B cell (primary cell): ENCODE results near the gene NAXE. TPM values are rescaled to one million over a fixed set of nuclear protein-coding genes. Genes with fewer than 3 reads are reported as not detected.

Experiments
- ATAC-seq: fragments of 200-7000 bp; cut with Tn5 transposase; one replicate; pipeline ENCODE4 v1.10.0; 2021; ENCODE audit warnings: low read depth, mild to moderate bottlenecking, moderate number of reproducible peaks, moderate library complexity
- CTCF ChIA-PET: fragments of 350-600 bp; sonication (Branson Sonifier 250); formaldehyde crosslinking; loops from one replicate; lab custom pipeline; 2021; ENCODE audit warnings: antibody characterized with exemption, inconsistent platforms; lab: Charles Lee
- POLR2A ChIA-PET: fragments of 350-600 bp; sonication (Branson Sonifier 250); formaldehyde crosslinking; loops from one replicate; lab custom pipeline; 2021; ENCODE audit warnings: antibody characterized with exemption; lab: Charles Lee
- DNase-seq: peaks from one replicate; pipeline ENCODE4 v3.0.0; 2013
- H2AFZ ChIP-seq: 2 replicates; pipeline ENCODE4 v1.6.1; 2012; ENCODE audit warnings: mild to moderate bottlenecking, low read depth, low read length; ENCODE audit not compliant: insufficient read depth, poor library complexity, severe bottlenecking
- H3K27ac ChIP-seq, 2 donors: 1 replicate in 1 of 2; 2 replicates in 1 of 2; pipeline ENCODE4 v1.5.1; 2012 to 2013; ENCODE audit warnings: low read length in 2 of 2, mild to moderate bottlenecking in 2 of 2, moderate library complexity in 1 of 2
- H3K27me3 ChIP-seq, 4 experiments: fragments of 200-600 bp in 1 of 4; sonication (generic) in 1 of 4; replicated peaks in 1 of 4; 1 replicate in 2 of 4; 2 replicates in 2 of 4; pipeline versions ENCODE4 v1.6.1 to v1.7.0; 2013 to 2016; ENCODE audit warnings: low read length in 3 of 4, mild to moderate bottlenecking in 2 of 4, mixed read lengths in 1 of 4, moderate library complexity in 1 of 4; ENCODE audit not compliant: insufficient read depth in 4 of 4, control insufficient read depth in 3 of 4; ENCODE audit errors: control extremely low read depth in 1 of 4
- H3K36me3 ChIP-seq, 2 experiments: replicated peaks in 1 of 2; 1 replicate in 1 of 2; 2 replicates in 1 of 2; pipeline versions ENCODE4 v1.6.1 to v1.7.1; 2013; ENCODE audit warnings: low read length in 1 of 2; ENCODE audit not compliant: insufficient read depth in 2 of 2, control insufficient read depth in 1 of 2; ENCODE audit errors: control extremely low read depth in 1 of 2, extremely low read depth in 1 of 2
- H3K4me1 ChIP-seq, 2 donors: fragments of 200-600 bp in 1 of 2; sonication (generic) in 1 of 2; 1 replicate in 1 of 2; 2 replicates in 1 of 2; pipeline versions ENCODE4 v1.5.1 to v1.6.1; 2013 to 2017; ENCODE audit warnings: low read length in 2 of 2; ENCODE audit not compliant: control insufficient read depth in 2 of 2, insufficient read depth in 2 of 2
- H3K4me2 ChIP-seq: replicated peaks from 2 replicates; pipeline ENCODE3; 2012; ENCODE audit warnings: mild to moderate bottlenecking, low read depth, low read length; ENCODE audit not compliant: poor library complexity, severe bottlenecking
- H3K4me3 ChIP-seq, 5 experiments: fragments of 200-600 bp in 1 of 5; sonication (generic) in 1 of 5; 1 replicate in 3 of 5; 2 replicates in 2 of 5; pipeline versions ENCODE4 v1.5.1 to v1.7.0; 2011 to 2016; ENCODE audit warnings: low read length in 4 of 5, mild to moderate bottlenecking in 4 of 5, low read depth in 2 of 5, control low read depth in 1 of 5, moderate library complexity in 1 of 5; ENCODE audit not compliant: insufficient read depth in 1 of 5; ENCODE audit errors: control extremely low read depth in 1 of 5, extremely low read depth in 1 of 5
- H3K79me2 ChIP-seq: fragments of 200-600 bp; sonication (generic); one replicate; pipeline ENCODE4 v1.6.0; 2016; ENCODE audit warnings: low read length; ENCODE audit not compliant: control insufficient read depth, insufficient read depth
- H3K9ac ChIP-seq: fragments of 200-600 bp; sonication (generic); 2 replicates; pipeline ENCODE4 v1.6.1; 2017; ENCODE audit warnings: mild to moderate bottlenecking, low read length, moderate library complexity
- H3K9me3 ChIP-seq, 3 donors: one replicate each; pipeline versions ENCODE4 v1.6.1 to v1.7.1; 2013; ENCODE audit warnings: low read length in 2 of 3; ENCODE audit not compliant: control insufficient read depth in 2 of 3, insufficient read depth in 1 of 3; ENCODE audit errors: control extremely low read depth in 1 of 3
- H4K20me1 ChIP-seq: 2 replicates; pipeline ENCODE4 v1.6.0; 2012; ENCODE audit warnings: mild to moderate bottlenecking, low read length; ENCODE audit not compliant: insufficient read depth, control insufficient read depth, poor library complexity, severe bottlenecking
- H3K27ac Mint-ChIP-seq: one replicate; pipeline ENCODE4 v1.8.0; 2021; ENCODE audit warnings: mixed read lengths
- H3K27me3 Mint-ChIP-seq: one replicate; pipeline ENCODE4 v1.8.0; 2021; ENCODE audit warnings: mixed read lengths
- H3K4me1 Mint-ChIP-seq: one replicate; pipeline ENCODE4 v1.8.0; 2021; ENCODE audit warnings: mixed read lengths
- H3K4me3 Mint-ChIP-seq: one replicate; pipeline ENCODE4 v1.8.0; 2021; ENCODE audit warnings: mixed read lengths
- H3K9me3 Mint-ChIP-seq: one replicate; pipeline ENCODE4 v1.8.0; 2022; ENCODE audit warnings: mixed read lengths; ENCODE audit not compliant: insufficient read depth
- EZH2 ChIP-seq: IDR thresholded peaks from 2 replicates; pipeline ENCODE4 v1.6.1; 2012; ENCODE audit warnings: borderline replicate concordance, low read depth, mild to moderate bottlenecking, moderate library complexity, low read length; ENCODE audit not compliant: insufficient read depth, poor library complexity, severe bottlenecking
- WGBS: methylation state at CpG from one replicate; pipeline ENCODE4 v1.1.5; 2013; ENCODE audit warnings: missing lambda C conversion rate; ENCODE audit not compliant: insufficient coverage; 5-methylcytosine and 5-hydroxymethylcytosine counted together
- intact Hi-C: fragments of 100-400 bp; cut with micrococcal nuclease; formaldehyde crosslinking; loops from one replicate; pipeline ENCODE4 v1.10.0; 2022
- polyA plus RNA-seq: library from polyadenylated mRNA; depleted of rRNA; stranded (reverse); fragments of >200 nt; gene quantifications from 2 replicates; pipeline ENCODE4 v1.2.3, GENCODE V29; 2012
- total RNA-seq, 2 donors: library from RNA; stranded (reverse); fragments of 120-200 nt in 1 of 2; gene quantifications; 1 replicate in 1 of 2; 2 replicates in 1 of 2; pipeline versions ENCODE4 v1.2.3 to v1.2.4, GENCODE V29; 2013 to 2022
- TF ChIP-seq, protein P1 (sequence below): fragments of 200-600 bp; IDR thresholded peaks from one replicate; pipeline ENCODE4 v1.8.0; 2022; ENCODE audit warnings: antibody characterized with exemption, mild to moderate bottlenecking

NAXE gene
- total and polyA plus RNA-seq, 2 donors (not counting 1 experiment from before 2014, with no cell fraction given) = 42.8 to 59.7 TPM

GRCh38 chr1:156547434-156547833 is 44.1 kb upstream of the NAXE start:
- H3K4me3 ChIP-seq = no peak overlapping the region
- intact Hi-C loops = no loop called here
- DNase-seq = no peak

DNA sequence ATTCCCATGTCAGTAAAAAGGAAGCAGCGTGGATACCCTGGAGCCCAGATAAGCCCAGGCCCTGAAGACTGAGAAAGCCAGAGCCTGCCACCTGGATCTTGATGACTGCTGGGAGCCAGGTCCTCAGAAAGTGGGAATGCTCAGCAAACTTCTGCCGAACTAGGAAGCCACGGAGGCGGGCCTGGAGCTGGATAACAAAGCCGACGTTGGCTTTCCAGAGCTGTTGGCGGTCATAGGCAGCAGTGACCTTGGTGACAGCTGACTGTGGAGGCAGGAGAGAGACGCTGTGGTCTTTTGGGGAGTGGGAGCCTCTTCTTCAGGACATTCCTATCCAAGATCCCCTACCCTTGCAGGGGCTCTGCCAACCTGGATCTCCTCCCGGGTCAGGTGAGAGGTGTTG is 43.6 kb upstream of the NAXE start:
- CTCF ChIA-PET = interaction anchor here (0.6 to 1.2 kb wide), 3 partner anchors 31 to 67 kb away, joined by 3 read pairs; no protein-coding TSS in a partner anchor
- Histone ChIP-seq H3K27ac (no peak overlapping the region), H3K36me3 (no peaks in the 10 kb centered on the region), H3K4me3 (no peak overlapping the region), H3K9me3 (no peaks in the 10 kb centered on the region), H2AFZ (no peak overlapping the region), H4K20me1 (no peaks in the 10 kb centered on the region), H3K79me2 (no peaks in the 10 kb centered on the region), H3K4me1 (peaks cover 24 to 26% of the 10 kb centered on the region in 2 donors), H3K4me2 (no peak overlapping the region), H3K27me3 (no peaks in the 10 kb centered on the region), H3K9ac (no peak overlapping the region)
- POLR2A ChIA-PET = no interaction called here
- no peak for TF ChIP-seq EZH2
- TF ChIP-seq, protein P1, sequence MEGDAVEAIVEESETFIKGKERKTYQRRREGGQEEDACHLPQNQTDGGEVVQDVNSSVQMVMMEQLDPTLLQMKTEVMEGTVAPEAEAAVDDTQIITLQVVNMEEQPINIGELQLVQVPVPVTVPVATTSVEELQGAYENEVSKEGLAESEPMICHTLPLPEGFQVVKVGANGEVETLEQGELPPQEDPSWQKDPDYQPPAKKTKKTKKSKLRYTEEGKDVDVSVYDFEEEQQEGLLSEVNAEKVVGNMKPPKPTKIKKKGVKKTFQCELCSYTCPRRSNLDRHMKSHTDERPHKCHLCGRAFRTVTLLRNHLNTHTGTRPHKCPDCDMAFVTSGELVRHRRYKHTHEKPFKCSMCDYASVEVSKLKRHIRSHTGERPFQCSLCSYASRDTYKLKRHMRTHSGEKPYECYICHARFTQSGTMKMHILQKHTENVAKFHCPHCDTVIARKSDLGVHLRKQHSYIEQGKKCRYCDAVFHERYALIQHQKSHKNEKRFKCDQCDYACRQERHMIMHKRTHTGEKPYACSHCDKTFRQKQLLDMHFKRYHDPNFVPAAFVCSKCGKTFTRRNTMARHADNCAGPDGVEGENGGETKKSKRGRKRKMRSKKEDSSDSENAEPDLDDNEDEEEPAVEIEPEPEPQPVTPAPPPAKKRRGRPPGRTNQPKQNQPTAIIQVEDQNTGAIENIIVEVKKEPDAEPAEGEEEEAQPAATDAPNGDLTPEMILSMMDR = no peak
- Mint-ChIP-seq H3K9me3 (no peaks in the 10 kb centered on the region), H3K4me1 (peaks cover 27% of the 10 kb centered on the region), H3K27ac (no peak overlapping the region), H3K4me3 (no peak overlapping the region), H3K27me3 (no peaks in the 10 kb centered on the region)
- DNase-seq (no peak), ATAC-seq (no peak)
- intact Hi-C loops = no loop called here
- WGBS = 98% methylated on average over 8 of the region's 9 CpGs

More at GRCh38 chr1:156547434-156547833, 44.1 kb upstream of the NAXE start:
- 90% methylated on average over 1 of the region's 4 CpGs for WGBS
- Mint-ChIP-seq H3K27me3 (no peaks in the 10 kb centered on the region), H3K4me1 (peaks cover 22% of the 10 kb centered on the region), H3K9me3 (no peaks in the 10 kb centered on the region), H3K4me3 (no peak overlapping the region), H3K27ac (no peak overlapping the region)
- POLR2A ChIA-PET = interaction anchor here (0.5 kb wide), 1 partner anchor 47 kb away, joined by 3 read pairs; the partner anchor contains the start of gene MEF2D
- H4K20me1 ChIP-seq = no peaks in the 10 kb centered on the region
- H3K27me3 ChIP-seq = no peaks in the 10 kb centered on the region
- TF ChIP-seq, protein P1 = no peak
- no peak for TF ChIP-seq EZH2
- no peak overlapping the region for H3K27ac ChIP-seq
- peaks cover 20% of the 10 kb centered on the region in 2 donors for H3K4me1 ChIP-seq
- H3K36me3 ChIP-seq = no peaks in the 10 kb centered on the region
- no peaks in the 10 kb centered on the region for H3K79me2 ChIP-seq
- H3K4me2 ChIP-seq = no peak overlapping the region
- no peak for ATAC-seq
- no peak overlapping the region for H2AFZ ChIP-seq
- CTCF ChIA-PET = interaction anchor here (1.2 kb wide), 1 partner anchor 66 kb away, joined by 3 read pairs; no protein-coding TSS in a partner anchor
- H3K9me3 ChIP-seq = no peaks in the 10 kb centered on the region
- no peak overlapping the region for H3K9ac ChIP-seq
